DMS114 treated with DMSO at 0.1 percent for 48 hours (cell line): ENCODE results near the gene GSN.
"Not testable (repeated sequence)": the region's sequence is repeated elsewhere in the genome, so short reads cannot be mapped to it uniquely, and the experiment has no call there.

Experiments
- DNase-seq: peaks from one replicate; lab custom pipeline; 2025; ENCODE audit not compliant: unreplicated experiment; lab: John Stamatoyannopoulos, UW

GSN gene

GRCh38 chr9:121286973-121287741 is 19.2 kb downstream of the GSN start:
- DNase-seq, result no peak

GRCh38 chr9:121288673-121289025 is 20.7 kb downstream of the GSN start:
- DNase-seq, result no peak

GRCh38 chr9:121289026-121289771 is 21.2 kb downstream of the GSN start:
- DNase-seq, result no peak

- no peak for DNase-seq
Observed at GRCh38 chr9:121289772-121290370, 21.9 kb downstream of the GSN start.

- not testable (repeated sequence) for DNase-seq
Observed at GRCh38 chr9:121291536-121291935, 23.6 kb downstream of the GSN start.

- DNase-seq, result no peak
Observed at GRCh38 chr9:121292051-121292450, 24.1 kb downstream of the GSN start.

DNA sequence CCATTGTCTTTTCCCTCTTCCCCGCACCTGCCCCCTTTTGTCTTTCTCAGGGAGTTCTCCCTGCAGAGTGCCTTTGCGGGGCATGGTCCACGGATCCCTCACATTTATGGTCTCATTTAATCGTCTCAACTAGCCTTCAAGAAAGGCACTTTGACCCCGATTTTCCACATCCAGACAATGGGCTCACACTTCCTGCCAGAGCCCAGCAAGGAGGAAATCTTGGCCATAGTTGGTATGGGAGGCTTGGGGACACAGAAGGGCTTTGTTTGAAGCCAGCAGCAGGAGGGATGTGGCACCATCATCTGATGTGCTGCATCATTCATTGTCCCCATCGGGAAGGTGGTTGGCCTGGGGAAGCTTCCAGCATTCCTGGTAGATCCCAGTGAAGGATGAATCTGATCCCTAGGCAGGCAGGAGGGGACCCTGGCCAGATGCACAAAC is 24.9 kb downstream of the GSN start:
- no peak for DNase-seq

DNA sequence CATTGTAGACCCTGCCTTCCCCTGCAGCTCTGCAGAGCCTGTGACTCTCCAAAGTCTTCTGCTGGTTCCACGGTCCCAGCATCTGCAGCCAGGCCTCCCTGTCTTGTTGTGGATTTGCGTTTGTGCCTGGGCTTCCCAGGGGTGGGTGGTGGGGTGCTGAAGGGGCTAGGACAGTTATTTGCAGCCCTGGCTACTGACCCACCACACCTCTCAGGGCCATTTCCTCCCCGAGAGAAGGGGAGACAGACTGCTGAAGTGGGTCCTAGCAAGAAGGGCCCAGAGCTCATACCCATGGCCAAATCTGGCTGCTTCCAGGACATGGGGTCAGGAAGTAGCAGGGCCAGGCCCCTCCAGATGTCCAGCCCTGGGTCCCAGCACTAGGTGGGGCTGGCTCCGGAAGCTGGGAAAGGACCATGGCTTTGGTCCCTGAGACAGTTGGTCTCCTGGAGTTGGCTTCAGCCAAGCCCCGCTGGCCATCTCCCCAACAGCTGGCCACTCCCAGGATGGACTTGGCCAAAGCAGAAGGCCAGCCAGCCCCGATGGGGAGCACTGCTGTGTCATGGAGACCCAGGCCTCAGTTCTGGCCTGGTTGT is 26.3 kb downstream of the GSN start:
- DNase-seq, result no peak

DNA sequence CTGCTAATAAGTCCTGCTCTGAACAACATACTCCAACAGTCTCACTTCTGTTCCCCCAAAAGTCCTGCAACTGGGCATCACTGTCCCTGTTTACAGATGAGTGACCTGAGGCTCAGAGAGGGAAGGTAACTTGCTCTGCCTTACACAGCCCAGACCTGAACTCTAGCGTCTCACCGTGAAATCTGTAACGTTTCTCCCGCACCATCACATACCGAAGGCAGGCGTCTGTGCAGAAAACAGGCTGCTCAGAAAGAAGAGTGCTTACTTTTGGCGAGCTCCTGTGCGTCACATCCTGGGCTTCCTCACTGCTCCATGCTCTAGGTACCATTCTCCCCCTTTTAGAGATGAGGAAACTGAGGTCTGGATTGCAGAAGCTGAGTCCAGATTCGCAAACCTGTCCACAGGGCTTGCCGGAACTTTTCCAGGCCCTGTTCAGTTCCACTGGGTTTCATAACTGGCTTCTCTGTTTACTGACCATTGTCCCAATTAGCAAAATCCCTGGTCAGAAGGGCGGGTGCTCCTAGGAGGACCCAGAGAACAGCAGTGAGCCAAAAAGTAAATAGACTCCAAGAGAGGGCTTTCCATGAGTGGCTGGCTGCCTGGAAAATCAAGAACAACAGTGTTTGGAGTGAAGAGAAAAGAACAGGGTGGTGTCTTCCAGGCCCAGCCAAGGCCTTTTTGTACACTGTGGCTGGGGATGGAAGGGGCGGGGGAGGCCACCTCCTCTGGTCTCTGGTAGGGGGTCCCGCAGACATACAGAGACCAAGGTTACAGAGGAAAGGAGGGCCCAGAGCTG is 27.1 kb downstream of the GSN start:
- DNase-seq, result no peak

- no peak for DNase-seq
Observed at GRCh38 chr9:121295662-121296191, 27.8 kb downstream of the GSN start.

DNA sequence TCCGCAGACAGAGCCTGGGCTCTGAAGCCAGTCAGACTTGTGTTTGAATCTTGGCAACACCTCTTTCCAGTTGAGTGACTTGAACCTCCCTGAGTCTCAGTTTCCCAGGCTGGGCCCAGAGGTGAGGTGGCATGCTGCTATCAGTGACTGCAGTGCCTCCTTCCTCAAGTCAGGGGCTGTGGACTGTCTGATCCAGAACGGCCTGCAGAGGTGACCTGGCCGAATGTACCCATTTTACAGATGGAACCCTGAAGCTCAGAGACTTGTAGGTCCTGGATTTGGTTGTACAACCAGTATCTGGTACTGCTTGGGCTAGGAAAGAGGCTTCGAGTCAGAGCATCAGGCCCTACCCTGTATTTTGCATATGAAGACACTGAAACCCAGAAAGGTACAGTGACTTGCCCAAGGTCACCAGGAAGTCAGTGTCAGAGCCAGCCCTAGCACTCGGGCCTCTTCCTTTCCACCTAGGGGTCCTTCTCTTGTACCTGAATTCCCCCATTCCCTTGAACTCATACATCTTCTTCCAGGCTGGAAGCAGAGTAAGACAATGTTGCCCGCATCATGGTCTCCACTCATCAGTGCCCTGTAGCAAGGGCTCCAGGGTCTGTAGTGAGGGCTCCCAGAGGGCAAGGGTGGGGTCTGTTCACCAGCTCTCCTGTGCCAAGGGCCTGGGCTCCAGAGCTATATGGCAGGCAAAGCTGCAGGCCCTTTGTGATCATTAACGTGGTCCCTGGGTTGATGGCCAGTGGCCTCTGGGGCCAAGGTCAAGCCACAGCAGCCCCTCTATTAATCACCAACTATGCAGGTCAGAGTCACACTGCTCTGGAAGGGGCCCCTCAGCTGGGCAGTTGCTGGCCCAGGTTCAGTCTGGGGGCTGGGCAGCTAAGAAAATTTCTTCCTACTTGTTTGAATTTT is 28.5 kb downstream of the GSN start:
- DNase-seq, result no peak

- DNase-seq, result no peak
Observed at GRCh38 chr9:121297389-121297788, 29.4 kb downstream of the GSN start.

GRCh38 chr9:121298016-121298538 is 30.1 kb downstream of the GSN start:
- no peak for DNase-seq

GRCh38 chr9:121298689-121299466 is 30.9 kb downstream of the GSN start:
- no peak for DNase-seq

DNA sequence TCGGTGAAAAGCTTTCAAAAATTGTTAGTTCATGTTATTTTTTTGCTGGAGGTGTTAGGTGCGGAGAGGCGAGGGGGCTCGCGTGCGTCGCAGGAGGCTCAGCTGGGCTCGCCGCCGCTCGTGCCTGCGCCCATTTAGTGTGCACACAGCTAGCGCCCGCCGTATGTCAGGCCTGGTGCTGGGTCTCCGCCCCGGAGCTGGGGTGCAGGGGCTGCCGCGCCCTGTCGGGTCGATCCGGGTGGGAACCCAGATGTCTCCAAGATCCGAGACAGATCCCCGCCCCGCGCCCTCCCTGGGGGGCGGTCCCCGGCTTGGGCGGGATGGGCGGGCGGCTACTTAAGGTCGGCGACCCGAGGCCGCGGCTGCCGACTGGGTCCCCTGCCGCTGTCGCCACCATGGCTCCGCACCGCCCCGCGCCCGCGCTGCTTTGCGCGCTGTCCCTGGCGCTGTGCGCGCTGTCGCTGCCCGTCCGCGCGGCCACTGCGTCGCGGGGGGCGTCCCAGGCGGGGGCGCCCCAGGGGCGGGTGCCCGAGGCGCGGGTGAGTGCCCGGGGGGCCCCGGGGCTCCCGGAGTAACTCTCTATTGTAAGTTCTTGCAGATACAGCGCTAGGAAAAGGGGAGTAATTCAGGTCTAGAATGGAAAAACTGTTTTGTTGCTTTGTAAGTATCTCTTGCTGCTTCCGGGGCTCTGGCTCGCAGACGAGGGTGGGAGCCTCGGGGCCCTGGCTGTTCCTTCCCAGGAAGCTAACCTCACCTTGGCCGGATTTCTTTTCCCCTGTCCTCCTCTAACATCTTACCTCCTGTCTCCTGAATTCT is 31.7 kb downstream of the GSN start:
- no peak for DNase-seq

GRCh38 chr9:121300283-121301119 is 32.5 kb downstream of the GSN start:
- DNase-seq, result no peak

GRCh38 chr9:121301881-121302286 is 33.9 kb downstream of the GSN start:
- no peak for DNase-seq
